MG63 (cell line): ENCODE results near the gene FAM83E. TPM values are rescaled to one million over a fixed set of nuclear protein-coding genes. Genes with fewer than 3 reads are reported as not detected.

ENCODE experiments used
- DNase-seq: peaks from one replicate; pipeline ENCODE4 v3.0.0-alpha.2; 2020
- H3K27me3 ChIP-seq: fragments of 250-450 bp; sonication (Bioruptor Pico); 2 replicates; pipeline ENCODE4 v1.5.1; 2020; ENCODE audit warnings: mild to moderate bottlenecking, moderate library complexity
- H3K36me3 ChIP-seq: fragments of 250-450 bp; sonication (Bioruptor Pico); 2 replicates; pipeline ENCODE4 v1.5.1; 2020; ENCODE audit warnings: mild to moderate bottlenecking, moderate library complexity
- H3K4me3 ChIP-seq: fragments of 250-450 bp; sonication (Bioruptor Pico); 2 replicates; pipeline ENCODE4 v1.5.1; 2020; ENCODE audit warnings: mild to moderate bottlenecking, moderate library complexity
- H3K9me3 ChIP-seq: fragments of 250-450 bp; sonication (Bioruptor Pico); 2 replicates; pipeline ENCODE4 v1.5.1; 2020; ENCODE audit warnings: mild to moderate bottlenecking, moderate library complexity
- total RNA-seq: library from RNA; depleted of rRNA; stranded (reverse); fragments of >200 nt; shearing (Covaris generic); gene quantifications from 2 replicates; pipeline ENCODE4 v1.2.3, GENCODE V29; 2014; ENCODE audit warnings: low replicate concordance

The FAM83E gene
- total RNA-seq, 1 experiment from 2014 or later: not detected

GRCh38 chr19:48619692-48620585 lies 5.1 kb upstream of the FAM83E start:
- H3K36me3 ChIP-seq: peaks cover 58% of the 10 kb centered on the region
- H3K4me3 ChIP-seq: peak overlapping the region; percentile 87
- no peak for DNase-seq
- H3K9me3 ChIP-seq: no peaks in the 10 kb centered on the region
- H3K27me3 ChIP-seq: no peaks in the 10 kb centered on the region

- no peaks in the 10 kb centered on the region for H3K27me3 ChIP-seq
- DNase-seq: peak; percentile 100
- H3K36me3 ChIP-seq: peaks cover 66% of the 10 kb centered on the region
- no peaks in the 10 kb centered on the region for H3K9me3 ChIP-seq
- peak within 1 kb of the TSS; percentile 87 for H3K4me3 ChIP-seq
These were observed 4.2 kb upstream of the FAM83E start, which contains the start of the genes RPL18 and SPHK2 for GRCh38 chr19:48618916-48619691. Gene RPL18, minus strand, starts transcription at chr19:48619178. Its CDS starts 35 bp downstream, at chr19:48619143. Gene SPHK2, plus strand, starts transcription at chr19:48619506. Its CDS starts 1,009 bp downstream, at chr19:48620515.

- Histone ChIP-seq H3K9me3 (no peaks in the 10 kb centered on the region), H3K4me3 (peak overlapping the region; percentile 87), H3K27me3 (no peaks in the 10 kb centered on the region), H3K36me3 (peaks cover 61% of the 10 kb centered on the region)
- no peak for DNase-seq
These were observed 3.5 kb upstream of the FAM83E start for GRCh38 chr19:48618278-48618915.

GRCh38 chr19:48617146-48617937 lies 2.5 kb upstream of the FAM83E start:
- Histone ChIP-seq H3K4me3 (peak overlapping the region; percentile 87), H3K9me3 (no peaks in the 10 kb centered on the region), H3K27me3 (no peaks in the 10 kb centered on the region), H3K36me3 (peaks cover 58% of the 10 kb centered on the region)
- DNase-seq: peak; percentile 43

- H3K4me3 ChIP-seq: peak overlapping the region; percentile 87; the same call in 1 of the 2 replicates
- H3K36me3 ChIP-seq: peaks cover 54% of the 10 kb centered on the region
- DNase-seq: no peak
These were observed 1.7 kb upstream of the FAM83E start for GRCh38 chr19:48616491-48617056.

GRCh38 chr19:48616041-48616436 lies 1.2 kb upstream of the FAM83E start:
- H3K4me3 ChIP-seq: no peak overlapping the region
- DNase-seq: no peak
- H3K36me3 ChIP-seq: peaks cover 48% of the 10 kb centered on the region
- H3K27me3 ChIP-seq: no peaks in the 10 kb centered on the region
- H3K9me3 ChIP-seq: no peaks in the 10 kb centered on the region

More at GRCh38 chr19:48616491-48617056, 1.7 kb upstream of the FAM83E start:
- Histone ChIP-seq H3K27me3 (no peaks in the 10 kb centered on the region), H3K9me3 (no peaks in the 10 kb centered on the region)

GRCh38 chr19:48615231-48616040 lies 560 bp upstream of the FAM83E start:
- no peak for DNase-seq
- H3K9me3 ChIP-seq: no peaks in the 10 kb centered on the region
- no peak overlapping the region for H3K4me3 ChIP-seq
- peaks cover 47% of the 10 kb centered on the region for H3K36me3 ChIP-seq
- H3K27me3 ChIP-seq: no peaks in the 10 kb centered on the region

- Histone ChIP-seq H3K36me3 (peaks cover 47% of the 10 kb centered on the region), H3K9me3 (no peaks in the 10 kb centered on the region)
- no peak for DNase-seq
These were observed 932 bp downstream of the FAM83E start for GRCh38 chr19:48613852-48614435.

GRCh38 chr19:48613024-48613851 lies 1.6 kb downstream of the FAM83E start:
- no peak for DNase-seq
- Histone ChIP-seq H3K36me3 (peaks cover 42% of the 10 kb centered on the region), H3K27me3 (no peaks in the 10 kb centered on the region), H3K9me3 (no peaks in the 10 kb centered on the region), H3K4me3 (no peak overlapping the region)

More at GRCh38 chr19:48613852-48614435, 932 bp downstream of the FAM83E start:
- Histone ChIP-seq H3K27me3 (no peaks in the 10 kb centered on the region), H3K4me3 (no peak overlapping the region)

- no peaks in the 10 kb centered on the region for H3K27me3 ChIP-seq
- peaks cover 28% of the 10 kb centered on the region for H3K36me3 ChIP-seq
- no peak for DNase-seq
- no peaks in the 10 kb centered on the region for H3K9me3 ChIP-seq
- no peak overlapping the region for H3K4me3 ChIP-seq
These were observed 3.0 kb downstream of the FAM83E start for GRCh38 chr19:48611872-48612271.

- Histone ChIP-seq H3K4me3 (no peak overlapping the region), H3K36me3 (peaks cover 6% of the 10 kb centered on the region), H3K27me3 (no peaks in the 10 kb centered on the region), H3K9me3 (no peaks in the 10 kb centered on the region)
- DNase-seq: no peak
These were observed 5.2 kb downstream of the FAM83E start for GRCh38 chr19:48609571-48610108.

GRCh38 chr19:48608798-48609263 lies 6.0 kb downstream of the FAM83E start:
- DNase-seq: peak; percentile 60
- Histone ChIP-seq H3K36me3 (no peaks in the 10 kb centered on the region), H3K4me3 (no peak overlapping the region), H3K27me3 (no peaks in the 10 kb centered on the region), H3K9me3 (no peaks in the 10 kb centered on the region)

GRCh38 chr19:48607359-48607755 lies 7.5 kb downstream of the FAM83E start:
- Histone ChIP-seq H3K36me3 (no peaks in the 10 kb centered on the region), H3K27me3 (no peaks in the 10 kb centered on the region), H3K9me3 (no peaks in the 10 kb centered on the region), H3K4me3 (no peak overlapping the region)
- DNase-seq: no peak
